GM12892 (cell line): ENCODE measurements around the gene GDPD4.

Experiments
- POLR2A ChIP-seq: IDR thresholded peaks from 2 replicates; pipeline ENCODE4 v1.6.1; 2011; ENCODE audit warnings: low read depth, low read length, control low read depth
- POLR2AphosphoS5 ChIP-seq: IDR thresholded peaks from 2 replicates; pipeline ENCODE4 v1.6.1; 2011; ENCODE audit warnings: low read depth, low read length, control low read depth
- TAF1 ChIP-seq: IDR thresholded peaks from 2 replicates; pipeline ENCODE4 v1.6.1; 2011; ENCODE audit warnings: low read depth, mild to moderate bottlenecking, control low read depth, low read length, borderline replicate concordance

DNA sequence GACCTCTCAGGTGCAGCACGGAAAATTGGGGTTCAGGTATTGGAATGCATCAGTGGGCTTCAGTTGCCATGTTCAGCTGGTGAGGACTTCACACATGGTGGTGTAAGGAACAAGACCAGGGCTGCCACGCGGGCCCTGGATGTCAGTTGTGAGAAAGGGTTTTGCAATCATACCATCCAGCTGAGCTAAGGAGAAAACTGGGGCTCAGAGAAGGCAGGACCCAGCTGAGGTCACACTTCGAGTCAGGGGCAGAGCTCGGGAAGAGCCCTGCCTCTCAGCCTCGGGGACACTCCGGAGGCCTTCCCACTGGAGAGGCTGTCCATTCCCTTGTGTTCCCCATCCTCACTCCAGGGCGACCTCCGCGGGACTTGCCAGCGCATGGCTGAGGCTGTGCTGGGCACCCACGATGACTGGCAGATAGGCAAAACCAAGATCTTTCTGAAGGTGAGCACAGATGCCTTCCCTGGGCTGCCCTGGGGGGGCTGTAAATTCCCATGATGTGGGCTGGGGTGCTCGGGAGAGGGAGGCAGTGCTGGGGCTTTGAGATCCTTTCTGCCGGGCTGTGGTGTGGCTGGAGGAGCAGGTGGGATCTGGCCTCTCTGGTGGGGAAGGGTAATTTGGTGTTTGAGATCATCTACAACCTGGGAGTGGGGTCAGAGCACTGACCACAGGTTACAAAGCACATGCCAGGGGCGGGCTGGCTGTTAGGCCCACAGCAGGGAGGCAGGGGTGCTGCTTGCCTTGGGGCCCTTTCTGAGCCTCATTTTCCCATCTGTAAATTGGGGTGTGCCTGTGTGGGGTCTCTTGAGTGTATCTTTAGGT lies 126.3 kb downstream of the GDPD4 start:
- no peak for TF ChIP-seq TAF1
- no peak for TF ChIP-seq POLR2AphosphoS5
- no peak for TF ChIP-seq POLR2A
